Calu3 (cell line): Measurements from ENCODE around the gene NUDCD3. TPM values are rescaled to one million over a fixed set of nuclear protein-coding genes. Genes with fewer than 3 reads are reported as not detected.

Experiments
- BruUV-seq: library from RNA; stranded (reverse); fragments of 400-500 nt; replicated peaks from 2 replicates; lab custom pipeline; 2021; lab: Mats Ljungman, UMichigan
- CTCF ChIA-PET: fragments of 300-600 bp; sonication (Branson Sonifier 250); formaldehyde crosslinking; loops from one replicate; lab custom pipeline; 2022; ENCODE audit warnings: antibody characterized with exemption; lab: Charles Lee
- DNase-seq: peaks from one replicate; pipeline ENCODE4 v3.0.0; 2022
- H3K27ac Mint-ChIP-seq: one replicate; pipeline ENCODE4 v1.8.0; 2022; ENCODE audit warnings: mixed read lengths; ENCODE audit not compliant: unreplicated experiment
- H3K27me3 Mint-ChIP-seq: one replicate; pipeline ENCODE4 v1.8.0; 2022; ENCODE audit warnings: mixed read lengths; ENCODE audit not compliant: unreplicated experiment
- H3K36me3 Mint-ChIP-seq: one replicate; pipeline ENCODE4 v1.8.0; 2022; ENCODE audit warnings: mild to moderate bottlenecking, moderate library complexity, mixed read lengths; ENCODE audit not compliant: insufficient read depth, unreplicated experiment
- H3K4me1 Mint-ChIP-seq: one replicate; pipeline ENCODE4 v1.8.0; 2022; ENCODE audit warnings: mild to moderate bottlenecking, low read depth, mixed read lengths; ENCODE audit not compliant: unreplicated experiment
- H3K4me3 Mint-ChIP-seq: one replicate; pipeline ENCODE4 v1.8.0; 2022; ENCODE audit warnings: mild to moderate bottlenecking, low read depth, moderate library complexity, mixed read lengths; ENCODE audit not compliant: unreplicated experiment
- H3K9me3 Mint-ChIP-seq: one replicate; pipeline ENCODE4 v1.8.0; 2022; ENCODE audit warnings: low read depth, mixed read lengths; ENCODE audit not compliant: unreplicated experiment
- CTCF ChIP-seq: fragments of 200-600 bp; IDR thresholded peaks from one replicate; pipeline ENCODE4 v1.8.0; 2022; ENCODE audit warnings: antibody characterized with exemption; ENCODE audit not compliant: unreplicated experiment
- intact Hi-C: fragments of 100-400 bp; cut with micrococcal nuclease; formaldehyde crosslinking; loops from one replicate; pipeline ENCODE4 v1.10.0; 2022; ENCODE audit not compliant: unreplicated experiment
- total RNA-seq: library from RNA; stranded (reverse); gene quantifications from 2 replicates; pipeline ENCODE4 v1.2.3, GENCODE V29; 2022

NUDCD3 gene
- total RNA-seq, 1 experiment from 2014 or later: 176 TPM

- CTCF ChIA-PET: interaction anchor here (1.2 kb wide), 1 partner anchor 21 kb away, joined by 3 read pairs; no protein-coding TSS in a partner anchor
- no peaks in the 10 kb centered on the region for H3K27me3 Mint-ChIP-seq
- H3K36me3 Mint-ChIP-seq: peaks cover 12% of the 10 kb centered on the region
- TF ChIP-seq CTCF: no peak
- no peak overlapping the region for H3K27ac Mint-ChIP-seq
- no peak for DNase-seq
- H3K4me1 Mint-ChIP-seq: no peaks in the 10 kb centered on the region
- intact Hi-C loops: no loop called here
- H3K4me3 Mint-ChIP-seq: no peak overlapping the region
- no peaks in the 10 kb centered on the region for H3K9me3 Mint-ChIP-seq
- BruUV-seq: no TSS peak
Observed at GRCh38 chr7:44400033-44400511, 90.4 kb downstream of the NUDCD3 start.

GRCh38 chr7:44398953-44399574 is 91.4 kb downstream of the NUDCD3 start:
- Mint-ChIP-seq H3K9me3 (no peaks in the 10 kb centered on the region), H3K27ac (no peak overlapping the region), H3K36me3 (peaks cover 11% of the 10 kb centered on the region), H3K4me1 (no peaks in the 10 kb centered on the region), H3K4me3 (no peak overlapping the region), H3K27me3 (no peaks in the 10 kb centered on the region)
- TF ChIP-seq CTCF: no peak
- no peak for DNase-seq
- intact Hi-C loops: no loop called here
- no TSS peak for BruUV-seq
- CTCF ChIA-PET: interaction anchor here (0.6 to 1.2 kb wide), 3 partner anchors 8 to 403 kb away, joined by 3 to 6 read pairs (median 3); no protein-coding TSS in a partner anchor

- no TSS peak for BruUV-seq
- Mint-ChIP-seq H3K36me3 (peaks cover 17% of the 10 kb centered on the region), H3K4me3 (no peak overlapping the region), H3K27me3 (no peaks in the 10 kb centered on the region), H3K27ac (no peak overlapping the region), H3K4me1 (no peaks in the 10 kb centered on the region), H3K9me3 (no peaks in the 10 kb centered on the region)
- intact Hi-C loops: no loop called here
- CTCF ChIA-PET: interaction anchor here (0.6 kb wide), 1 partner anchor 9 kb away, joined by 3 read pairs; no protein-coding TSS in a partner anchor
- no peak for DNase-seq
- no peak for TF ChIP-seq CTCF
Observed at GRCh38 chr7:44398511-44398911, 91.9 kb downstream of the NUDCD3 start.

- BruUV-seq: no TSS peak
- CTCF ChIA-PET: interaction anchor here (0.5 to 0.6 kb wide), 2 partner anchors 24 to 90 kb away, joined by 3 to 5 read pairs; no protein-coding TSS in a partner anchor
- no peak for DNase-seq
- Mint-ChIP-seq H3K27ac (no peak overlapping the region), H3K36me3 (peaks cover 32% of the 10 kb centered on the region), H3K27me3 (no peaks in the 10 kb centered on the region), H3K9me3 (no peaks in the 10 kb centered on the region), H3K4me1 (no peaks in the 10 kb centered on the region), H3K4me3 (no peak overlapping the region)
- no peak for TF ChIP-seq CTCF
- intact Hi-C loops: no loop called here
Observed at GRCh38 chr7:44396931-44397545, 93.4 kb downstream of the NUDCD3 start.
